ENCODE results near the gene ARAF.
"Not testable (repeated sequence)": the region's sequence is repeated elsewhere in the genome, so short reads cannot be mapped to it uniquely, and the experiment has no call there.

The ARAF gene

GRCh38 chrX:47586043-47586787 lies 25.2 kb downstream of the ARAF start:
- no peak for DNase-seq (ENCODE audit: low spot score)

- DNase-seq (ENCODE audit: low spot score): no peak
Observed at GRCh38 chrX:47587091-47587891, 26.3 kb downstream of the ARAF start.

GRCh38 chrX:47587906-47588735 lies 27.1 kb downstream of the ARAF start:
- no peak for DNase-seq (ENCODE audit: low spot score)

GRCh38 chrX:47590984-47591383 lies 30.0 kb downstream of the ARAF start:
- DNase-seq (ENCODE audit: low spot score): no peak

GRCh38 chrX:47593522-47593921 lies 32.5 kb downstream of the ARAF start:
- no peak for DNase-seq (ENCODE audit: low spot score)

GRCh38 chrX:47595716-47596251 lies 34.8 kb downstream of the ARAF start:
- no peak for DNase-seq (ENCODE audit: low spot score)

- DNase-seq (ENCODE audit: low spot score): no peak
Observed at GRCh38 chrX:47596256-47596655, 35.3 kb downstream of the ARAF start.

- DNase-seq (ENCODE audit: low spot score): no peak
Observed at GRCh38 chrX:47597222-47597621, 36.2 kb downstream of the ARAF start.

GRCh38 chrX:47603125-47603524 lies 42.1 kb downstream of the ARAF start:
- not testable (repeated sequence) for DNase-seq (ENCODE audit: low spot score)

GRCh38 chrX:47605024-47605423 lies 44.0 kb downstream of the ARAF start:
- DNase-seq (ENCODE audit: low spot score): no peak

GRCh38 chrX:47607091-47607490 lies 46.1 kb downstream of the ARAF start:
- no peak for DNase-seq (ENCODE audit: low spot score)

- no peak for DNase-seq (ENCODE audit: low spot score)
Observed at GRCh38 chrX:47608130-47608810, 47.3 kb downstream of the ARAF start.

GRCh38 chrX:47610511-47610910 lies 49.5 kb downstream of the ARAF start:
- no peak for DNase-seq (ENCODE audit: low spot score)

GRCh38 chrX:47611489-47611888 lies 50.5 kb downstream of the ARAF start:
- no peak for DNase-seq (ENCODE audit: low spot score)

- DNase-seq (ENCODE audit: low spot score): no peak
Observed at GRCh38 chrX:47611926-47612325, 50.9 kb downstream of the ARAF start.

- DNase-seq (ENCODE audit: low spot score): no peak
Observed at GRCh38 chrX:47612418-47612817, 51.4 kb downstream of the ARAF start.

GRCh38 chrX:47613082-47613481 lies 52.1 kb downstream of the ARAF start:
- no peak for DNase-seq (ENCODE audit: low spot score)

- DNase-seq (ENCODE audit: low spot score): no peak
Observed at GRCh38 chrX:47614618-47615017, 53.6 kb downstream of the ARAF start.

- DNase-seq (ENCODE audit: low spot score): no peak
Observed at GRCh38 chrX:47618923-47619485, 58.0 kb downstream of the ARAF start.

- DNase-seq (ENCODE audit: low spot score): peak; percentile 79
Observed at GRCh38 chrX:47619486-47620302, 58.7 kb downstream of the ARAF start, which contains the start of gene SYN1. Gene SYN1, minus strand, starts transcription at chrX:47619857. Its CDS starts 129 bp downstream, at chrX:47619728.

Data from left forelimb (tissue), 1 donor.